GM10266 (cell line): ENCODE data around the gene KRT25.

Experiments
- DNase-seq: peaks from one replicate; pipeline ENCODE4 v3.0.0; 2012; ENCODE audit errors: extremely low spot score
- TF ChIP-seq, protein P1 (sequence below): IDR thresholded peaks from 2 replicates; pipeline ENCODE4 v1.5.1; 2012; ENCODE audit warnings: mild to moderate bottlenecking, low read depth; ENCODE audit not compliant: control insufficient read depth, insufficient read depth; ENCODE audit errors: missing control alignments

The KRT25 gene

DNA sequence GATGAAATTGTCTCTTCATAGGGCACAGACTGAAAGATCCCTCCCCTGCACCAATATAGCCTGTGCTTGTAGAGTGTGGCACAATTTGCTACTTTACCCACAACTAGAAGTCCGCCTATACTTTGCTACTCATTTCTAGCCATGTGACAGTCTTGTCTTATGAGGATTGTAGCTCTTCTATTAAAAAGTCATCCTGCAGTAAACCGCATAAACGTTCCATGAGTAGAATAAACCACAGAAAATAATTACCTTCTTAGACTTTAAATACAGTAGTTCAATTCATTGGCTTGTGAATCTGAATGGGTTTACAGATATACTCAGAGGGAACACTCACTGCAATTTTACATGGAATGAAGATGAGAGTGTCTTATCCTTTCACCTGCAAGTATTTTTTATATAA is 22.8 kb upstream of the KRT25 start:
- TF ChIP-seq, protein P1, sequence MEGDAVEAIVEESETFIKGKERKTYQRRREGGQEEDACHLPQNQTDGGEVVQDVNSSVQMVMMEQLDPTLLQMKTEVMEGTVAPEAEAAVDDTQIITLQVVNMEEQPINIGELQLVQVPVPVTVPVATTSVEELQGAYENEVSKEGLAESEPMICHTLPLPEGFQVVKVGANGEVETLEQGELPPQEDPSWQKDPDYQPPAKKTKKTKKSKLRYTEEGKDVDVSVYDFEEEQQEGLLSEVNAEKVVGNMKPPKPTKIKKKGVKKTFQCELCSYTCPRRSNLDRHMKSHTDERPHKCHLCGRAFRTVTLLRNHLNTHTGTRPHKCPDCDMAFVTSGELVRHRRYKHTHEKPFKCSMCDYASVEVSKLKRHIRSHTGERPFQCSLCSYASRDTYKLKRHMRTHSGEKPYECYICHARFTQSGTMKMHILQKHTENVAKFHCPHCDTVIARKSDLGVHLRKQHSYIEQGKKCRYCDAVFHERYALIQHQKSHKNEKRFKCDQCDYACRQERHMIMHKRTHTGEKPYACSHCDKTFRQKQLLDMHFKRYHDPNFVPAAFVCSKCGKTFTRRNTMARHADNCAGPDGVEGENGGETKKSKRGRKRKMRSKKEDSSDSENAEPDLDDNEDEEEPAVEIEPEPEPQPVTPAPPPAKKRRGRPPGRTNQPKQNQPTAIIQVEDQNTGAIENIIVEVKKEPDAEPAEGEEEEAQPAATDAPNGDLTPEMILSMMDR: no peak
- no peak for DNase-seq

GRCh38 chr17:40777459-40777858 is 22.3 kb upstream of the KRT25 start:
- TF ChIP-seq, protein P1: no peak

DNA sequence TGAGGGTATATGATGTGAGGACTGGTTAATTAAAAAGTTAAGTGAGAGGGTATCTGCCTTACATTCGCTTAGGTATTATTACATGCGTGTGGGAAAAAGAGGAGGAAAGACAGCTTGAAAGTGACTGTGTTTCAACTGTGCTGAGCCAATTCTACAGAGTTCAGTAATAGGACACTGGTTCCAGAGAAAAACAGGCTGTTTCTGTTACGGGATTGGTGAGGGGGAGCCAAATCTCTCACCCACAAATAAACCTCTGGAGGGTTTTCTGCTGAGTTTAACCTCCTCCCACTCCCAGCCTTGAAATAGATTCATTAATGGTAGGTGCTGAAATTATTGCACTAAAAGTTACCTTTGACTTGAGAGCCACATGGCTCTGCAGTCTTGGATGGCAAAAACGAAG is 20.8 kb upstream of the KRT25 start:
- TF ChIP-seq, protein P1: no peak
- no peak for DNase-seq

More at GRCh38 chr17:40777459-40777858, 22.3 kb upstream of the KRT25 start:
- no peak for DNase-seq

DNA sequence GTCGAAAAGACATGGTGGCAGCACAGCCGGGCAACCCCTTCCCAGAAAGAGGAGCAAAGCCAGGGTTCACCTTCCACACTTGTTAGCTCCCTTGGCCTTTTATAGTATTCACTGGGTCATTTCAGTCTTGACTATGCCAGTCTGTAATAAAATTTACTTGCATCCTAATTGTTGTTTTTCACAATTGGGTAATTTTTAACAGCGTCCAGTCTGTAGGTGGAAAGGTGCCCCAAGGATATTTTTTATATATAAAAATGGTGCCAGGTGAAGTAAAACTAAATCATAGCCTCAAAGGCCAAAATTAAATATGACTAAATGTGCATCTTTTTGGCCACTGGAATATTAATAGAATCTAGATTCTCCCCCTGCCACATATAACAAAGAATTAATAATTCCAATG is 17.0 kb upstream of the KRT25 start, which contains the start of gene KRT26:
Gene KRT26 (minus strand): TSS at position 101 of the 400 bp plus-strand sequence. CDS start 88 bp downstream, at position 13.
- TF ChIP-seq, protein P1: no peak
- DNase-seq: no peak

- TF ChIP-seq, protein P1: no peak
- DNase-seq: no peak
Measured at GRCh38 chr17:40765657-40766056, 10.5 kb upstream of the KRT25 start.

DNA sequence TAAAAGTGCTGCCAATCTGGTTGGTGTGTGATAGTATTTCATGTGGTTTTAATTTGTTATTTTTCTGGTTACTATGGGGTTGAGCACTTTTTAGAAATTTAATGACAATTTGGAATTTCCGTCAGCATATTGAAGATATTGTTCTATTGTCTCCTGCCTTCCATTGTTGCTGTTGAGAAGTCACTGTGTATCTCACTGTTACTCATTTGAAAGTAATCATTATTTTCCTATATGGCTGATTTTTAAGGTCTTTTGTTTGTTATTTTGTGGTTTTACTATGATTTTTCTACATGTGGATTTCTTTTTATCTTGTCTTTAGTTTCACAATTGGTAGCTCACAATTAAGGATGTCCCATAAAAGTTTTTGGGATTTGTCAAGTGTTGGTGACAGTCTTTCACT is 8.6 kb upstream of the KRT25 start:
- TF ChIP-seq, protein P1: no peak
- no peak for DNase-seq

DNA sequence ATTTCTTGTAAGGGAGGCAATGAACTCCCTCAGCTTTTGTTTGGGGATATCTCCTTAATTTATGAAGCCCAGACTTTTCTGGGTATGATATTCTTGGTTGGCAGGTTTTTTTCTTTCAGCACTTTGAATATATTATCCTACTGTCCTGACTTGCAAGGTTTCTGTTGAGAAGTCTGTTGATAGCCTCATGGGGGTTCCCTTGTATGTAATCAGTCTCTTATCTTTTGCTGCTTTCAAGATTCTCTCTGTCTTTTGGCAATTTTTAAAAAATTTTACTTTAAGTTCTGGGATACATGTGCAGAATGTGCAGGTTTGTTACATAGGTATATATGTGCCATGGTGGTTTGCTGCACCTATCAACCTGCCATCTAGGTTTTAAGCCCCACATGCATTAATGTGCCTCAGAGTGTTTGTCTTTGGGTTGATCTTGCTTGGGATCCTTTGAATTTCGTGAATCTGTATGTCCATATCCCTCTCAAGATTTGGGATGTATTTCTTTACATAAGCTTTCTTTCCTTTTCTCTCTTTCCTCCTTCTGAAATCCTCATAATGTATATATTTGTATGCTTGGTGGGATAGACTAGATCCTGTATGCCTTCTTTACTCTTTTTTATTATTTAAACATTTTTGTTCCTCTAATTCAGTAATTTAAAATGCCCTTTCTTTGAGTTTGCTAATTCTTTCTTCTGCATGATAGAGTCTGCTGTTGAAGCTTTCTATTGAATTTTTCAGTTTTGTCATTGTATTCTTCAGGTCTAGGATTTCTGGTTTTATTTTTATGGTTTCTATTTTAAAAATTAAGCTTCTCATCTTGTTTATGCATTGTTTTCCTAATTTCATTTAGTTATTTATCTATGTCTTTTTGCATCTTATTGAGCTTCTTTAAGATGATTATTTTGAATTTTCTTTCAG is 5.2 kb upstream of the KRT25 start:
- TF ChIP-seq, protein P1: no peak
- DNase-seq: no peak
